Measurements from ENCODE around the gene CSGALNACT2. TPM values are rescaled to one million over a fixed set of nuclear protein-coding genes. Genes with fewer than 3 reads are reported as not detected.
"Not testable (repeated sequence)": the region's sequence is repeated elsewhere in the genome, so short reads cannot be mapped to it uniquely, and the experiment has no call there.

Gene CSGALNACT2
- total RNA-seq, 8 experiments from 2014 or later: 6.6 to 22.9 (median 11.8) TPM

GRCh38 chr10:43166207-43166879 is 28.1 kb downstream of the CSGALNACT2 start:
- Histone ChIP-seq H3K4me1 (replicated peaks in 1 of 2) (no peaks in the 10 kb centered on the region), H3K4me3 (no peak overlapping the region), H3K27ac (no peak overlapping the region)
- 37 to 92% (median 87%) methylated on average over 3 to 6 of the region's 6 CpGs for WGBS, 10 experiments
- no peak for ATAC-seq (replicated peaks in 6 of 8)
- in situ Hi-C loops (cut with MboI; ENCODE audit: low pct_unique_long_range_greater_than_20kb in 2 of 9, low sequenced_read_pairs in 9 of 9, unreplicated experiment in 9 of 9): no loop called here

- Histone ChIP-seq H3K4me1 (replicated peaks in 1 of 2) (no peaks in the 10 kb centered on the region), H3K27ac (no peak overlapping the region), H3K4me3 (no peak overlapping the region)
- in situ Hi-C loops (cut with MboI; ENCODE audit: low pct_unique_long_range_greater_than_20kb in 2 of 9, low sequenced_read_pairs in 9 of 9, unreplicated experiment in 9 of 9): no loop called here
- no peak for ATAC-seq (replicated peaks in 6 of 8)
Measured at GRCh38 chr10:43166880-43167497, 28.7 kb downstream of the CSGALNACT2 start.

- no peak for ATAC-seq (replicated peaks in 6 of 8)
- Histone ChIP-seq H3K4me3 (no peak overlapping the region), H3K27ac (no peak overlapping the region), H3K4me1 (replicated peaks in 1 of 2) (no peaks in the 10 kb centered on the region)
- in situ Hi-C loops (cut with MboI; ENCODE audit: low pct_unique_long_range_greater_than_20kb in 2 of 9, low sequenced_read_pairs in 9 of 9, unreplicated experiment in 9 of 9): no loop called here
- WGBS, 10 experiments: 67 to 100% (median 94%) methylated on average over 2 of the region's 2 CpGs
Measured at GRCh38 chr10:43167498-43167889, 29.2 kb downstream of the CSGALNACT2 start.

GRCh38 chr10:43170491-43170890 is 32.2 kb downstream of the CSGALNACT2 start:
- peak in 1 of 8 experiments; percentile 16 for ATAC-seq (replicated peaks in 6 of 8)
- no peak overlapping the region for H3K27ac ChIP-seq
- H3K4me3 ChIP-seq: no peak overlapping the region
- no peaks in the 10 kb centered on the region for H3K4me1 ChIP-seq (replicated peaks in 1 of 2)
- WGBS, 10 experiments: 29 to 100% (median 78%) methylated on average over 1 to 2 of the region's 2 CpGs; no CpG with 5 or more reads in 1 of the 10 experiments
- in situ Hi-C loops (cut with MboI; ENCODE audit: low pct_unique_long_range_greater_than_20kb in 2 of 9, low sequenced_read_pairs in 9 of 9, unreplicated experiment in 9 of 9): no loop called here

GRCh38 chr10:43172645-43173044 is 34.4 kb downstream of the CSGALNACT2 start:
- WGBS, 10 experiments: 60 to 100% (median 90%) methylated on average over 2 to 5 of the region's 5 CpGs; no CpG with 5 or more reads in 3 of the 10 experiments
- Histone ChIP-seq H3K27ac (no peak overlapping the region), H3K4me3 (no peak overlapping the region), H3K4me1 (replicated peaks in 1 of 2) (no peaks in the 10 kb centered on the region)
- in situ Hi-C loops (cut with MboI; ENCODE audit: low pct_unique_long_range_greater_than_20kb in 2 of 9, low sequenced_read_pairs in 9 of 9, unreplicated experiment in 9 of 9): no loop called here
- ATAC-seq (replicated peaks in 6 of 8): peak in 2 of 8 experiments; percentile 38 to 43

- in situ Hi-C loops (cut with MboI; ENCODE audit: low pct_unique_long_range_greater_than_20kb in 2 of 9, low sequenced_read_pairs in 9 of 9, unreplicated experiment in 9 of 9): no loop called here
- ATAC-seq (replicated peaks in 6 of 8): peak in 1 of 8 experiments; percentile 14
- H3K27ac ChIP-seq: no peak overlapping the region
- no peak overlapping the region for H3K4me3 ChIP-seq
- 83 to 100% (median 92%) methylated on average over 1 of the region's 1 CpG; no CpG with 5 or more reads in 4 of the 10 experiments for WGBS, 10 experiments
- H3K4me1 ChIP-seq (replicated peaks in 1 of 2): no peaks in the 10 kb centered on the region
Measured at GRCh38 chr10:43173120-43173519, 34.9 kb downstream of the CSGALNACT2 start.

GRCh38 chr10:43174969-43175368 is 36.7 kb downstream of the CSGALNACT2 start:
- in situ Hi-C loops (cut with MboI; ENCODE audit: low pct_unique_long_range_greater_than_20kb in 2 of 9, low sequenced_read_pairs in 9 of 9, unreplicated experiment in 9 of 9): no loop called here
- no peak for ATAC-seq (replicated peaks in 6 of 8)
- WGBS, 10 experiments: 71 to 100% (median 93%) methylated on average over 1 to 6 of the region's 6 CpGs
- H3K4me3 ChIP-seq: no peak overlapping the region
- no peaks in the 10 kb centered on the region for H3K4me1 ChIP-seq (replicated peaks in 1 of 2)
- no peak overlapping the region for H3K27ac ChIP-seq

GRCh38 chr10:43176271-43176670 is 38.0 kb downstream of the CSGALNACT2 start:
- 84 to 100% (median 95%) methylated on average over 1 to 3 of the region's 3 CpGs; no CpG with 5 or more reads in 3 of the 10 experiments for WGBS, 10 experiments
- no peak for ATAC-seq (replicated peaks in 6 of 8)
- in situ Hi-C loops (cut with MboI; ENCODE audit: low pct_unique_long_range_greater_than_20kb in 2 of 9, low sequenced_read_pairs in 9 of 9, unreplicated experiment in 9 of 9): no loop called here
- no peak overlapping the region for H3K27ac ChIP-seq
- H3K4me1 ChIP-seq (replicated peaks in 1 of 2): no peaks in the 10 kb centered on the region
- H3K4me3 ChIP-seq: no peak overlapping the region

GRCh38 chr10:43177595-43177994 is 39.4 kb downstream of the CSGALNACT2 start:
- ATAC-seq (replicated peaks in 6 of 8): peak in 2 of 8 experiments; percentile 64 to 70
- no peak overlapping the region for H3K4me3 ChIP-seq
- in situ Hi-C loops (cut with MboI; ENCODE audit: low pct_unique_long_range_greater_than_20kb in 2 of 9, low sequenced_read_pairs in 9 of 9, unreplicated experiment in 9 of 9): no loop called here
- no peaks in the 10 kb centered on the region for H3K4me1 ChIP-seq (replicated peaks in 1 of 2)
- WGBS, 10 experiments: 0 to 100% (median 82%) methylated on average over 1 of the region's 1 CpG; no CpG with 5 or more reads in 4 of the 10 experiments
- no peak overlapping the region for H3K27ac ChIP-seq

GRCh38 chr10:43181146-43181545 is 42.9 kb downstream of the CSGALNACT2 start:
- WGBS, 10 experiments: 57 to 100% (median 95%) methylated on average over 1 of the region's 1 CpG; no CpG with 5 or more reads in 6 of the 10 experiments
- Histone ChIP-seq H3K4me1 (replicated peaks in 1 of 2) (no peaks in the 10 kb centered on the region), H3K4me3 (no peak overlapping the region), H3K27ac (no peak overlapping the region)
- in situ Hi-C loops (cut with MboI; ENCODE audit: low pct_unique_long_range_greater_than_20kb in 2 of 9, low sequenced_read_pairs in 9 of 9, unreplicated experiment in 9 of 9): no loop called here
- no peak for ATAC-seq (replicated peaks in 6 of 8)

GRCh38 chr10:43183764-43184163 is 45.5 kb downstream of the CSGALNACT2 start:
- H3K4me3 ChIP-seq; ATAC-seq (replicated peaks in 6 of 8); H3K4me1 ChIP-seq (replicated peaks in 1 of 2); in situ Hi-C loops (cut with MboI; ENCODE audit: low pct_unique_long_range_greater_than_20kb in 2 of 9, low sequenced_read_pairs in 9 of 9, unreplicated experiment in 9 of 9); H3K27ac ChIP-seq: not testable (repeated sequence)
- WGBS, 10 experiments: 87 to 100% (median 100%) methylated on average over 1 to 3 of the region's 3 CpGs; no CpG with 5 or more reads in 6 of the 10 experiments

- Histone ChIP-seq H3K4me3 (no peak overlapping the region), H3K27ac (no peak overlapping the region), H3K4me1 (replicated peaks in 1 of 2) (no peaks in the 10 kb centered on the region)
- 50 to 100% (median 95%) methylated on average over 1 to 4 of the region's 4 CpGs; no CpG with 5 or more reads in 1 of the 10 experiments for WGBS, 10 experiments
- in situ Hi-C loops (cut with MboI; ENCODE audit: low pct_unique_long_range_greater_than_20kb in 2 of 9, low sequenced_read_pairs in 9 of 9, unreplicated experiment in 9 of 9): no loop called here
- ATAC-seq (replicated peaks in 6 of 8): no peak
Measured at GRCh38 chr10:43186150-43186549, 47.9 kb downstream of the CSGALNACT2 start.

GRCh38 chr10:43187213-43187612 is 49.0 kb downstream of the CSGALNACT2 start:
- no peak overlapping the region for H3K4me3 ChIP-seq
- in situ Hi-C loops (cut with MboI; ENCODE audit: low pct_unique_long_range_greater_than_20kb in 2 of 9, low sequenced_read_pairs in 9 of 9, unreplicated experiment in 9 of 9): no loop called here
- WGBS, 10 experiments: 86 to 100% (median 100%) methylated on average over 1 to 3 of the region's 3 CpGs; no CpG with 5 or more reads in 1 of the 10 experiments
- H3K27ac ChIP-seq: no peak overlapping the region
- H3K4me1 ChIP-seq (replicated peaks in 1 of 2): no peaks in the 10 kb centered on the region
- no peak for ATAC-seq (replicated peaks in 6 of 8)

Measured in motor neuron (in vitro differentiated cells).